GM23338 (cell line): ENCODE data around the gene ERC2. TPM values are rescaled to one million over a fixed set of nuclear protein-coding genes. Genes with fewer than 3 reads are reported as not detected.

Experiments used
- ATAC-seq: fragments of 200-7000 bp; cut with Tn5 transposase; 3 replicates; pipeline ENCODE4 v1.9.1; 2020
- DNase-seq: peaks from one replicate; pipeline ENCODE4 v3.0.0-alpha.2; 2015; ENCODE audit warnings: low spot score
- H2AFZ ChIP-seq: fragments of 200-600 bp; sonication (generic); 2 replicates; pipeline ENCODE4 v1.8.0; 2016; ENCODE audit warnings: antibody characterized with exemption, mild to moderate bottlenecking, moderate library complexity
- H3F3A ChIP-seq: fragments of 200-600 bp; sonication (generic); replicated peaks from 2 replicates; pipeline ENCODE4 v1.8.0; 2017; ENCODE audit warnings: antibody characterized with exemption, mixed run types, low read depth
- H3K27ac ChIP-seq: fragments of 200-600 bp; sonication (generic); 2 replicates; pipeline ENCODE4 v1.6.1; 2016; ENCODE audit warnings: low read depth
- H3K27me3 ChIP-seq: fragments of 200-600 bp; sonication (generic); 2 replicates; pipeline ENCODE4 v1.8.0; 2016; ENCODE audit warnings: mild to moderate bottlenecking, mixed run types, moderate library complexity; ENCODE audit not compliant: insufficient read depth
- H3K36me3 ChIP-seq: fragments of 200-600 bp; sonication (generic); 2 replicates; pipeline ENCODE4 v1.8.0; 2016; ENCODE audit warnings: mild to moderate bottlenecking; ENCODE audit not compliant: insufficient read depth
- H3K4me1 ChIP-seq: fragments of 200-600 bp; sonication (generic); 2 replicates; pipeline ENCODE4 v1.8.0; 2016; ENCODE audit warnings: mild to moderate bottlenecking, moderate library complexity; ENCODE audit not compliant: insufficient read depth
- H3K4me2 ChIP-seq: fragments of 200-600 bp; sonication (generic); 2 replicates; pipeline ENCODE4 v1.7.1; 2017; ENCODE audit warnings: mixed run types
- H3K4me3 ChIP-seq: fragments of 200-600 bp; sonication (generic); 2 replicates; pipeline ENCODE4 v1.6.1; 2016; ENCODE audit warnings: mixed run types
- H3K79me2 ChIP-seq: fragments of 200-600 bp; sonication (generic); replicated peaks from 2 replicates; pipeline ENCODE4 v1.8.0; 2017; ENCODE audit warnings: mild to moderate bottlenecking; ENCODE audit not compliant: insufficient read depth
- H3K9me2 ChIP-seq: fragments of 200-600 bp; sonication (generic); 2 replicates; pipeline ENCODE4 v1.8.0; 2017; ENCODE audit not compliant: insufficient read depth
- H4K20me1 ChIP-seq: fragments of 200-600 bp; sonication (generic); replicated peaks from 2 replicates; pipeline ENCODE4 v1.8.0; 2017; ENCODE audit warnings: mild to moderate bottlenecking; ENCODE audit not compliant: insufficient read depth
- H3K27ac Mint-ChIP-seq: 2 replicates; pipeline ENCODE4 v1.8.0; 2020; ENCODE audit warnings: inconsistent platforms, mild to moderate bottlenecking, moderate library complexity, mixed read lengths
- H3K27me3 Mint-ChIP-seq: 3 replicates; pipeline ENCODE4 v1.8.0; 2022; ENCODE audit warnings: low read depth, mild to moderate bottlenecking, moderate library complexity, mixed read lengths, inconsistent platforms; ENCODE audit not compliant: insufficient read depth, poor library complexity
- H3K36me3 Mint-ChIP-seq: 3 replicates; pipeline ENCODE4 v1.8.0; 2021; ENCODE audit warnings: low read depth, mild to moderate bottlenecking, inconsistent platforms, moderate library complexity, mixed read lengths
- H3K4me1 Mint-ChIP-seq: 3 replicates; pipeline ENCODE4 v1.8.0; 2020; ENCODE audit warnings: mild to moderate bottlenecking, inconsistent platforms, mixed read lengths
- H3K4me3 Mint-ChIP-seq: 3 replicates; pipeline ENCODE4 v1.8.0; 2021; ENCODE audit warnings: moderate library complexity, mild to moderate bottlenecking, inconsistent platforms, mixed read lengths
- H3K9me3 Mint-ChIP-seq: 3 replicates; pipeline ENCODE4 v1.8.0; 2020; ENCODE audit warnings: moderate library complexity, mild to moderate bottlenecking, inconsistent platforms, mixed read lengths
- CREB1 ChIP-seq: fragments of 250-450 bp; sonication (Bioruptor Pico); IDR thresholded peaks from 2 replicates; pipeline ENCODE4 v1.5.0; 2020; ENCODE audit warnings: low read depth, mild to moderate bottlenecking, moderate library complexity
- CTCF ChIP-seq, 2 experiments: fragments of 200-600 bp in 1 of 2; sonication (generic) in 1 of 2; conservative IDR thresholded peaks; 2 replicates each; pipeline versions ENCODE4 v1.5.1 to v1.6.1; 2016 to 2017; ENCODE audit warnings: antibody characterized with exemption in 2 of 2, low read depth in 2 of 2, mild to moderate bottlenecking in 2 of 2, moderate library complexity in 1 of 2
- ETS1 ChIP-seq: IDR thresholded peaks from 2 replicates; pipeline ENCODE4 v1.6.1; 2016; ENCODE audit warnings: antibody characterized with exemption
- EZH2phosphoT487 ChIP-seq: fragments of 200-600 bp; sonication (generic); IDR thresholded peaks from one replicate; pipeline ENCODE4 v1.8.1; 2018; ENCODE audit warnings: antibody characterized with exemption; ENCODE audit not compliant: unreplicated experiment
- NANOG ChIP-seq: IDR thresholded peaks from 2 replicates; pipeline ENCODE4 v1.6.1; 2016; ENCODE audit warnings: antibody characterized with exemption, borderline replicate concordance
- POLR2AphosphoS5 ChIP-seq: IDR thresholded peaks from 2 replicates; pipeline ENCODE4 v1.6.1; 2016; ENCODE audit warnings: antibody characterized with exemption, low read depth
- REST ChIP-seq: IDR thresholded peaks from one replicate; pipeline ENCODE4 v1.6.1; 2018; ENCODE audit warnings: antibody characterized with exemption; ENCODE audit not compliant: unreplicated experiment
- STAT1 ChIP-seq: IDR thresholded peaks from one replicate; pipeline ENCODE4 v1.6.1; 2016; ENCODE audit warnings: antibody characterized with exemption; ENCODE audit not compliant: unreplicated experiment
- ZNF114 ChIP-seq: fragments of 250-450 bp; sonication (Bioruptor Pico); IDR thresholded peaks from 2 replicates; pipeline ENCODE4 v1.5.0; 2020; ENCODE audit warnings: mild to moderate bottlenecking, moderate library complexity
- ZNF331 ChIP-seq: fragments of 250-450 bp; sonication (Bioruptor Pico); IDR thresholded peaks from 2 replicates; pipeline ENCODE4 v1.5.0; 2020; ENCODE audit warnings: low read depth, mild to moderate bottlenecking, moderate library complexity
- polyA plus RNA-seq: library from polyadenylated mRNA; unstranded; fragments of >200 nt; fragmentation: Nextera tagmentation; extraction: Ambion mirVana; gene quantifications from 2 replicates; pipeline ENCODE4 v1.2.1, GENCODE V29; 2016
- total RNA-seq: library from RNA; depleted of rRNA; stranded (reverse); fragments of >200 nt; shearing (Covaris generic); gene quantifications from 2 replicates; pipeline ENCODE4 v1.2.3, GENCODE V29; 2014

The ERC2 gene
- total and polyA plus RNA-seq, 2 experiments from 2014 or later = 11.8 to 13.7 TPM

- Mint-ChIP-seq H3K9me3 (no peaks in the 10 kb centered on the region), H3K4me1 (peaks cover 16% of the 10 kb centered on the region), H3K4me3 (no peak overlapping the region), H3K36me3 (peaks cover 3% of the 10 kb centered on the region; the same call in 1 of the 3 replicates), H3K27ac (no peak overlapping the region), H3K27me3 (peaks cover 12% of the 10 kb centered on the region)
- Histone ChIP-seq H3F3A (0 out of 2 replicates have a peak, but pooled peaks cover under 1% of the 10 kb centered on the region), H3K36me3 (no peaks in the 10 kb centered on the region), H3K27me3 (no peaks in the 10 kb centered on the region), H4K20me1 (no peaks in the 10 kb centered on the region), H3K4me2 (no peak overlapping the region), H3K9me2 (peaks cover 11% of the 10 kb centered on the region), H2AFZ (no peak overlapping the region), H3K79me2 (no peaks in the 10 kb centered on the region), H3K27ac (no peak overlapping the region), H3K4me1 (peaks cover 6% of the 10 kb centered on the region; the same call in 1 of the 2 replicates), H3K4me3 (no peak overlapping the region)
- no peak for ATAC-seq
- TF ChIP-seq POLR2AphosphoS5 (no peak), ZNF114 (CRISPR knock-in tag) (no peak), STAT1 (no peak), ETS1 (no peak), CTCF (conservative IDR thresholded peaks at IDR 0.05; ENCODE audit: low read depth in 2 of 2) (no peak), CREB1 (no peak), ZNF331 (no peak), EZH2phosphoT487 (no peak), REST (no peak)
- DNase-seq = no peak
Measured at GRCh38 chr3:55565521-55565920, 902.7 kb downstream of the ERC2 start.

GRCh38 chr3:55564726-55565125 is 903.5 kb downstream of the ERC2 start:
- H3K79me2 ChIP-seq = no peaks in the 10 kb centered on the region
- no peak overlapping the region for H3K4me3 ChIP-seq
- Mint-ChIP-seq H3K36me3 (no peaks in the 10 kb centered on the region; the same call in 2 of the 3 replicates), H3K27ac (no peak overlapping the region), H3K9me3 (no peaks in the 10 kb centered on the region), H3K27me3 (peaks cover 7% of the 10 kb centered on the region), H3K4me3 (no peak overlapping the region), H3K4me1 (peaks cover 10% of the 10 kb centered on the region; the same call in 2 of the 3 replicates)
- TF ChIP-seq ETS1 = no peak
- TF ChIP-seq NANOG = no peak
- no peak for TF ChIP-seq REST
- DNase-seq (no peak), ATAC-seq (no peak)
- H3K27ac ChIP-seq = no peak overlapping the region
- no peaks in the 10 kb centered on the region for H4K20me1 ChIP-seq
- peaks cover 11% of the 10 kb centered on the region for H3K9me2 ChIP-seq
- H3K4me1 ChIP-seq = no peaks in the 10 kb centered on the region
- no peaks in the 10 kb centered on the region for H3K36me3 ChIP-seq
- no peak overlapping the region for H3K4me2 ChIP-seq
- H2AFZ ChIP-seq = no peak overlapping the region
- no peaks in the 10 kb centered on the region for H3K27me3 ChIP-seq
- no peaks in the 10 kb centered on the region for H3F3A ChIP-seq
